Esophagus (tissue), 2 donors: ENCODE data around the gene IDH3G. TPM values are rescaled to one million over a fixed set of nuclear protein-coding genes. Genes with fewer than 3 reads are reported as not detected.
"Not testable (repeated sequence)": the region's sequence is repeated elsewhere in the genome, so short reads cannot be mapped to it uniquely, and the experiment has no call there.

Source experiments
- H3K27ac ChIP-seq, 2 donors: one replicate each; pipeline ENCODE4 v1.5.1; 2013; ENCODE audit warnings: low read depth in 2 of 2, mild to moderate bottlenecking in 2 of 2, inconsistent platforms in 1 of 2, low read length in 1 of 2, moderate library complexity in 1 of 2
- H3K27me3 ChIP-seq, 2 donors: one replicate each; pipeline ENCODE4 v1.6.1; 2013; ENCODE audit warnings: low read length in 2 of 2, control low read depth in 1 of 2, mild to moderate bottlenecking in 1 of 2; ENCODE audit not compliant: insufficient read depth in 2 of 2, control insufficient read depth in 1 of 2
- H3K36me3 ChIP-seq, 2 donors: one replicate each; pipeline ENCODE4 v1.6.1; 2013; ENCODE audit warnings: low read length in 1 of 2; ENCODE audit not compliant: control insufficient read depth in 2 of 2, insufficient read depth in 2 of 2
- H3K4me1 ChIP-seq, 2 donors: one replicate each; pipeline ENCODE4 v1.6.1; 2013; ENCODE audit warnings: low read length in 1 of 2; ENCODE audit not compliant: control insufficient read depth in 2 of 2, insufficient read depth in 2 of 2
- H3K4me3 ChIP-seq, 2 donors: one replicate each; pipeline ENCODE4 v1.5.1; 2013; ENCODE audit warnings: low read length in 2 of 2, mild to moderate bottlenecking in 2 of 2, low read depth in 1 of 2, moderate library complexity in 1 of 2
- H3K9me3 ChIP-seq, 2 donors: one replicate each; pipeline ENCODE4 v1.6.1; 2013; ENCODE audit warnings: mild to moderate bottlenecking in 2 of 2, low read depth in 1 of 2, low read length in 1 of 2, moderate library complexity in 1 of 2; ENCODE audit not compliant: control insufficient read depth in 2 of 2, insufficient read depth in 1 of 2
- WGBS, 2 donors: extraction: QIAGEN DNeasy Blood & Tissue Kit; methylation state at CpG; one replicate each; pipeline ENCODE4 v1.1.7; 2013; 5-methylcytosine and 5-hydroxymethylcytosine counted together
- polyA plus RNA-seq, 2 donors: library from polyadenylated mRNA; stranded (reverse); fragments of 200-250 nt; gene quantifications; one replicate each; pipeline ENCODE4 v1.2.3, GENCODE V29; 2013
- donor health status: healthy with polysubstance abuse.
- donor health status: Bipolar disorder and iron deficiency.

The IDH3G gene
- polyA plus RNA-seq, 2 donors: 39.3 to 51.9 TPM

DNA sequence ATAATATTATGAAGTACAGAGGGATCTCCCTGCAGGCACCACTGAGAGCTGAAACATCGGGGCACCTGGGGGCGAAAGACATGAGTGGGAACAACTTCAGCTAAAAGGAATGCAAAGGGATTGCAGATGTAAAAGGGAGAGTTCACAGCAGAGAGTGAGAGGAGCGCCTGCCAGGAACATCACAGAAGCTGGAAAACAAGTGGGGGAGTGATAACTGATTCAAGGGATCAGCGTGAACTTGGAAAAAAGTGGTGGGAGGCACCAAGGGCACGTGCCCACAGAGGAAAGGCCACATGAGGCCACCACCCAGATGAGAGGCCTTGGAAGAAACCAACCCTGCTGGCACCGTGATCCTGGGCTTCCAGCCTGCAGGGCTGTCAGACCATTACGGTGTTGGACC is 45.2 kb downstream of the IDH3G start:
- 90 to 93% methylated on average over 7 of the region's 7 CpGs for WGBS, 2 donors
- not testable (repeated sequence) for H3K36me3 ChIP-seq, H3K27ac ChIP-seq, H3K27me3 ChIP-seq, H3K4me1 ChIP-seq, H3K4me3 ChIP-seq, H3K9me3 ChIP-seq

DNA sequence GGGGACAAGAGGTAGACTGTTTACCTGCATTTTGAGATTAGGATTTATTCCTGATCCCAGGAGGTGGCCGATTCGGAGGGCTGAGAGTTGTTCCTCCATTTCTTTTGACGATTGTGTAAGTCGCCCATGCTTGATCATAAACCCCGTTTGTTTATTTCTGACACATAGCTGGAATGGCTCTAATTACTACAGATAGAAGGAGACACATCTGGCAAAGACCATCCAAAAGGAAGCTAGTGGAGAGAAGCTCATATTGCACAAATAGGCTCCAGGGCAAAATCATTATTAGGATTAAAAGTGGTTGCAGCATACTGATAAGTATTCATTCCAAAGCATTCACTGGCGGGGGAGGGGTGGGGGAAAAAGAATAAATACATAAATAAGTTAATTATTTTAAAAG is 47.2 kb downstream of the IDH3G start:
- not testable (repeated sequence) for H3K9me3 ChIP-seq, H3K27ac ChIP-seq, H3K4me1 ChIP-seq, H3K4me3 ChIP-seq, H3K27me3 ChIP-seq, H3K36me3 ChIP-seq
- 68 to 74% methylated on average over 6 of the region's 6 CpGs for WGBS, 2 donors

DNA sequence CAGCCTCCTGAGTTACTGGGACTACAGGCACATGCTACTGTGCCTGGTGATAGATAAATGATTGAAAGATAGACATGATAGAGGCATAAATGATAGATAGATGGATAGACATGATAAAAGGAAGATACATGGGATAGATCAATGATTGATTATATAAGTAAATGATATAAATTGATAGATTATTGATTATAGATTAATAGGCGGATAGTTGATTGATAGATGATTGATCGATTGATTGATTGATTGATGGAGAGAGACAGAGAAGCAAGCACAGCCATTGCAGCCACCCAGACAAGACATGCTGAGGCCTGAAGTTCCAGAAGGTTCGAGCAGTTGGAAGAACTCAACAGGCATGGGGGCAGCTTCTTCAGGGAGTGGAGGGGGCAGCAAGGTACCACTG is 47.8 kb downstream of the IDH3G start:
- 76 to 92% methylated on average over 3 of the region's 3 CpGs for WGBS, 2 donors

DNA sequence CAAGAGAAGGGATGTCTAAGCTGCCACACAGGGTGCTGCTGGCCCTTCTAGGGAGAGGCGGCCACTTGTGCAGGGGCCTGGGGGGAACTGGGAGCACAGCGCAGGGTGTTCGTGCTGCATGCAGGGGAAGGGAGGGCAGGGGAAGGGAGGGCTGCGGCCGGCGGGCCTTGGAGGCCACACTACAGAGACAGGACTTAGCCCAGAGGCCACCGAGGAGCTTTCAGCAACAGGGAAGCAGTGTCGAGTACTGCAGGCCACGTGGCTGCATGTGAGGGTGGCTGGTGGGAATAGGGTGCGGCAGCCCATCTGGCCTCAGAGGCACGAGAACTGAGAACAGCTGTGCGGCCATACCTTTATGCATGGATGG is 49.1 kb downstream of the IDH3G start:
- H3K4me3 ChIP-seq, H3K36me3 ChIP-seq, H3K9me3 ChIP-seq, H3K27ac ChIP-seq, H3K27me3 ChIP-seq, H3K4me1 ChIP-seq: not testable (repeated sequence)
- 35 to 42% methylated on average over 12 of the region's 12 CpGs for WGBS, 2 donors

More for the DNA sequence above, 47.8 kb downstream of the IDH3G start:
- Histone ChIP-seq H3K9me3 (no peaks in the 10 kb centered on the region), H3K36me3 (no peaks in the 10 kb centered on the region), H3K4me3 (no peak overlapping the region), H3K27me3 (no peaks in the 10 kb centered on the region), H3K27ac (no peak overlapping the region), H3K4me1 (peaks cover 0 to 2% of the 10 kb centered on the region in 2 donors)

DNA sequence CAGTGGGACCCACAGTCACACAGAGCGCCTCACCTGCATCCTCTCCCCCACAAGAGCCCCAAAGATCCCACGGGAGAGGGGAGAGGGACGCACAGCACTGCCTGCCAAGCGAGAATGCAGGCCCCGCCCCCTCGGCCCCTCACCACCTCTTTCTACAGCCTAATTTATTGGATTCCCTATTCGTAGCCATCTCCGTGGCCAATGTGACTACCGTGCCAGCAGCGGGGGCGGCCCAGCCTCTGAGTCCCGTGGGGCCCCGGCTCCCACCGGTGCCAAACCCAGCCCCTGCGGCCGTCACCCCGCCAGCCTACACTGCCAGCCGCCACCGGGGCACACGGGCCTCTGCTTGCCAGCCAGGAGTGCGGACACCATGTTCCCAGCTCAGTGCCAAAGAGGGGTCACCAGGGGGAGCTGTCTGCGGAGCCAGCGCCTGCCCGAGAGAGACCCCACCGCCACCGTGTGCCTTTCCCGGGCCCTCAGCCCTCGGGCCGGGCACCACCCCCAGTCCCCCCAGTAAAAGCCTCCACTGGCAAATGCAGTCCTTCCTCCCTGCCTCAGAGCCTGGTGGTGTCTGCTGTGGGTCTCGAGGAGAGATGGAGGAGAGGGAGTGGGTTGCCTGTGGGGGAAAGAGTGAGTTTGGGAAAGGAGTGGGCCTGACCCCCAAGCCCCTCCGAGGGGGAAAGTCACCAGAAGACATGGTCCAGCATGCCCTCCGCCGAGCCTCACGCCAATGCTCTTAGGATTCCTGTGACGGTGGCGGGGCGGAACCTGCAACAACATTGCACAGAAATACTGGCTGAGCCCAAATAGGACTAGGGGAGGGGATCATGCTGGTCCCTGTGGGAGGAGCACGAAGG is 49.7 kb downstream of the IDH3G start:
- no peaks in the 10 kb centered on the region for H3K9me3 ChIP-seq
- no peak overlapping the region for H3K4me3 ChIP-seq
- peaks cover 0 to 7% of the 10 kb centered on the region in 2 donors for H3K4me1 ChIP-seq
- WGBS, 2 donors: 9 to 24% methylated on average over 31 to 38 of the region's 38 CpGs
- H3K36me3 ChIP-seq: no peaks in the 10 kb centered on the region
- H3K27me3 ChIP-seq: no peaks in the 10 kb centered on the region
- peak overlapping the region in 1 of 2 donors; percentile 11 for H3K27ac ChIP-seq

DNA sequence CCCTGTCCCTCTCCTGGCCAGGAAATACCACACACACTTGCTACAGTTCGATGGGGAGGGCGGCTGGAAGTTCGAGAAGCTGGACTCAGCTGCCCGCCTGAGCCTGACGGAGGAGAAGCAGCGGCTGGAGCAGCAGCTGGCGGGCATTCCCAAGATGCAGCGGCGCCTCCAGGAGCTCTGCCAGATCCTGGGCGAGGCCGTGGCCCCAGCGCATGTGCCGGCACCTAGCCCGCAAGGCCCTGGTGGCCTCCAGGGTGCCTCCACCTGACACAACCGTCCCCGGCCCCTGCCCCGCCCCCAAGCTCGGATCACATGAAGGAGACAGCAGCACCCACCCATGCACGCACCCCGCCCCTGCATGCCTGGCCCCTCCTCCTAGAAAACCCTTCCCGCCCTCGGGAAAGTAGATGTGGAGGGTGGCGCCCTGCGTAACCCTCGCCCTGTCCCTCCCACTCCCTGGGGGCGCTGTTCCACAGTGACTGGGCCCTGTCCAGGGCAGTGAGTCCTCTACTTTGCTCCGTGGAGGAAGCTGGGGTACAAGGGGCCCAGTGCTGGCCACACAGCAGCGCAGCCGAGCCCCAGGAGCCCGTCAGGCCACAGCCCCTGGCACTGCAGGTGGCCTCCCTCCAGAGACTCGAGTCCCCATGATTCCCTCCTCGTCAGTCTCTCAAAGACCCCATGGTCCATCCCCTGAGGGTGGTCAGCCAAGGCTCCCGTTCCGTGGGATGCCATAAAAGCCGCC is 50.5 kb downstream of the IDH3G start:
- H3K27me3 ChIP-seq, H3K9me3 ChIP-seq, H3K4me1 ChIP-seq, H3K4me3 ChIP-seq, H3K36me3 ChIP-seq: not testable (repeated sequence)
- H3K27ac ChIP-seq: peak overlapping the region in 1 of 2 donors; percentile 14
- 30 to 50% methylated on average over 18 to 30 of the region's 35 CpGs for WGBS, 2 donors

DNA sequence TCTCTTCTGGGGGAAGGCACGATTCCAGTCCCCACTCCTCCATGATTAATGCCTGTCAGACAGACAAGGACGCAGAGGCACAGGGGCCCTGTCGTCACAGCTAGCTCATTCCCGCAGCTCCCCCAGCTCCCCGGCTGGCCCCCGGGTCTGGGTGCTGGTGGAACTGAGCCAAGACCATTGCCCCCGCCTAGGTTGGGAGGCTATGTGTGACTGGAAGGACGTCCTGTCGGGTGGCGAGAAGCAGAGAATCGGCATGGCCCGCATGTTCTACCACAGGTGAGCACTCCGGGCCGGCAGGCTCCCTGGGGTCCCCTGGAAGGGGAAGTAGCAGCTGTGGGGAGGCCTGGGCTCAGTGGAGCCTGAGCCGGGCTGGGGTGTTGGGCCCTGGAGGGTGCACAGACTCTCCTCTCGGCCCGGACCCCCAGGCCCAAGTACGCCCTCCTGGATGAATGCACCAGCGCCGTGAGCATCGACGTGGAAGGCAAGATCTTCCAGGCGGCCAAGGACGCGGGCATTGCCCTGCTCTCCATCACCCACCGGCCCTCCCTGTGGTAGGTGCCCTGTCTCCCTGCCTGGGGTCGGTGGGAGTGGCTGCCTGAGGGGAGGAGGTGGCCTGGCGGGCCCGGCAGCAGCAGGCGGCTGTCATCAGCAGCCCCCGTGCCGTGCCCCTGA is 51.2 kb downstream of the IDH3G start:
- 53 to 65% methylated on average over 18 to 32 of the region's 32 CpGs for WGBS, 2 donors
- peak overlapping the region in 1 of 2 donors; percentile 14 for H3K27ac ChIP-seq
- H3K27me3 ChIP-seq, H3K4me3 ChIP-seq, H3K9me3 ChIP-seq, H3K36me3 ChIP-seq, H3K4me1 ChIP-seq: not testable (repeated sequence)

DNA sequence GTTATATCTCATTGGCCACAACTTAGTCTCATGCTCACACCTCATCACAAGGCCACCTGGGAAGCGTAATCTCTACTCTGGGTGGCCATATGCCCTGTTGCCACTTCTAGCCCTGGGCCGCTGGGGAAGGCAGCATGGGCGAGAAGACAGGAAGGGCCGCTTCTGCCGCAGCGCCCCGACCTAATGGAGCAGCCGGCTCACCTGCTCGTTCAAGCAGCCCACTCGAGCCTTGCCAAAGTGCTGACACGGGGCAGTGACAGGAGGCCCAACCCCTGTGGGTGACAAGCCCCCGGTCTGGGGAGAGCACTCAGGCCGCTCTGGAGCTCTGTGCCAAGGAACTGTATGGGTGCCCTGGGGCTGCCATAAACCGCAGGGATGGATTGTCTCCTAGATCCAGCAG is 52.1 kb downstream of the IDH3G start:
- not testable (repeated sequence) for H3K36me3 ChIP-seq, H3K4me3 ChIP-seq, H3K27me3 ChIP-seq, H3K9me3 ChIP-seq, H3K4me1 ChIP-seq, H3K27ac ChIP-seq
- 90 to 95% methylated on average over 14 of the region's 14 CpGs for WGBS, 2 donors

DNA sequence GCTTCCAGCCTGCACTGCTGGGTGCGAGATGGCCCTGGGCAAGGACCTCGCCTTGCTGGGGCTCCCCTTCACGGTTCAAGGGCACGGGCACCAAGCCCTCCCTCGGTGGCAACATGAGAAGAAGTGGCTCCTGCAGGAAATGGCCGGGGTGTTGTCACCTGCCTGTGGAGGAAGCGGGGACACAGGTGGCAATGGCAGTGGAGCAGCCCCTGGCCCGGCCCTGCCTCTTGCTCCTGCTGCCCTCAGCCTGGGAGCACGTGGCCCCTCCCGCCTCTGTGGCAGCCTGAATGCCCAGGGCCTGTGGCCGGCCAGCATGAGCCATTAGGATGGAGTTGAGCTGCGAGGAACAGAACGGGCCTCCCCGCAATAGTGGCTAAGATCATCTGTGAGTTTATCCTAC is 52.7 kb downstream of the IDH3G start:
- H3K4me1 ChIP-seq: peaks cover 0 to 7% of the 10 kb centered on the region in 2 donors
- no peaks in the 10 kb centered on the region for H3K27me3 ChIP-seq
- WGBS, 2 donors: 84 to 87% methylated on average over 10 to 14 of the region's 14 CpGs
- no peak overlapping the region for H3K4me3 ChIP-seq
- H3K36me3 ChIP-seq: no peaks in the 10 kb centered on the region
- no peak overlapping the region for H3K27ac ChIP-seq
- no peaks in the 10 kb centered on the region for H3K9me3 ChIP-seq
